HEK293T (cell line): ENCODE results near the gene OVCH1.

Experiments
- ELF4 ChIP-seq: fragments of 450-650 bp; IDR thresholded peaks from 2 replicates; pipeline ENCODE4 v1.6.1; 2017; ENCODE audit warnings: antibody characterized with exemption
- FOXK2 ChIP-seq: fragments of 450-650 bp; IDR thresholded peaks from 2 replicates; pipeline ENCODE4 v1.6.1; 2016; ENCODE audit warnings: mild to moderate bottlenecking
- FOXM1 ChIP-seq: fragments of 450-650 bp; IDR thresholded peaks from 2 replicates; pipeline ENCODE4 v1.6.1; 2017; ENCODE audit warnings: mild to moderate bottlenecking, borderline replicate concordance
- LEF1 ChIP-seq: fragments of 450-650 bp; IDR thresholded peaks from 2 replicates; pipeline ENCODE4 v1.6.1; 2017; ENCODE audit warnings: mild to moderate bottlenecking, borderline replicate concordance
- TARDBP ChIP-seq: fragments of 450-650 bp; IDR thresholded peaks from 2 replicates; pipeline ENCODE4 v1.6.1; 2016
- ZNF384 ChIP-seq: fragments of 450-650 bp; IDR thresholded peaks from 2 replicates; pipeline ENCODE4 v1.6.1; 2016

GRCh38 chr12:29503283-29503682, 5.8 kb upstream of the OVCH1 start:
- TF ChIP-seq ZNF384 = no peak
- no peak for TF ChIP-seq FOXK2
- TF ChIP-seq LEF1 = no peak
- TF ChIP-seq TARDBP = no peak
- no peak for TF ChIP-seq ELF4
- no peak for TF ChIP-seq FOXM1
